ENCODE results near the gene C20orf141. TPM values are rescaled to one million over a fixed set of nuclear protein-coding genes. Genes with fewer than 3 reads are reported as not detected.

C20orf141 gene
- total RNA-seq, 1 experiment from 2014 or later, result not detected

DNA sequence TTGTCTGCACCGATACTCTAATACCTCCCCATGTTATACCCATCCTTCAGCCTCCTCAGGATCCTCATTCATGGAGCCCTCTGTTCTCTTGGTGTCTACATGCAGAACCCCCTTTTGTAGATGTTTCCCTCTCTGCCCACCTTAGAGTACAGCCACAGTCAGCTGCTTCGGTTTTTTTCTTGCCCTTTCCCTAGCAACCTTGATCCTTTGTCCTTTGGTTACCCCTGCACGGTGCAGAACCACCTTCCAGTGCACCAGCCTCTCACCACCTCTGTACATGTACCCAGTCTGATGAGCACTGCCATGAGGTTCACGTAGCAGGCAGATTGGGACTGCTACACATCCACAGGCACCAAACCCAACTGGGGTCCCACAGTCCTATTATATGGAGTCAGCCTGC lies 33.0 kb downstream of the C20orf141 start:
- intact Hi-C loops (cut with micrococcal nuclease), result no loop called here
- DNase-seq (ENCODE audit: unreplicated experiment), result no peak
- TF ChIP-seq, protein P1, sequence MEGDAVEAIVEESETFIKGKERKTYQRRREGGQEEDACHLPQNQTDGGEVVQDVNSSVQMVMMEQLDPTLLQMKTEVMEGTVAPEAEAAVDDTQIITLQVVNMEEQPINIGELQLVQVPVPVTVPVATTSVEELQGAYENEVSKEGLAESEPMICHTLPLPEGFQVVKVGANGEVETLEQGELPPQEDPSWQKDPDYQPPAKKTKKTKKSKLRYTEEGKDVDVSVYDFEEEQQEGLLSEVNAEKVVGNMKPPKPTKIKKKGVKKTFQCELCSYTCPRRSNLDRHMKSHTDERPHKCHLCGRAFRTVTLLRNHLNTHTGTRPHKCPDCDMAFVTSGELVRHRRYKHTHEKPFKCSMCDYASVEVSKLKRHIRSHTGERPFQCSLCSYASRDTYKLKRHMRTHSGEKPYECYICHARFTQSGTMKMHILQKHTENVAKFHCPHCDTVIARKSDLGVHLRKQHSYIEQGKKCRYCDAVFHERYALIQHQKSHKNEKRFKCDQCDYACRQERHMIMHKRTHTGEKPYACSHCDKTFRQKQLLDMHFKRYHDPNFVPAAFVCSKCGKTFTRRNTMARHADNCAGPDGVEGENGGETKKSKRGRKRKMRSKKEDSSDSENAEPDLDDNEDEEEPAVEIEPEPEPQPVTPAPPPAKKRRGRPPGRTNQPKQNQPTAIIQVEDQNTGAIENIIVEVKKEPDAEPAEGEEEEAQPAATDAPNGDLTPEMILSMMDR (IDR thresholded peaks at IDR 0.05; ENCODE audit: unreplicated experiment), result no peak
- Mint-ChIP-seq H3K27me3 (ENCODE audit: insufficient read depth, unreplicated experiment) (no peaks in the 10 kb centered on the region), H3K36me3 (ENCODE audit: insufficient read depth, unreplicated experiment) (peaks cover 4% of the 10 kb centered on the region), H3K27ac (ENCODE audit: low read depth, unreplicated experiment) (no peak overlapping the region), H3K4me3 (ENCODE audit: unreplicated experiment) (no peak overlapping the region), H3K9me3 (ENCODE audit: unreplicated experiment) (no peaks in the 10 kb centered on the region), H3K4me1 (ENCODE audit: insufficient read depth, unreplicated experiment) (peaks cover 6% of the 10 kb centered on the region)
- ChIA-PET CTCF (interaction anchor here (0.6 kb wide), 1 partner anchor 8 kb away, joined by 3 read pairs; no protein-coding TSS in a partner anchor), POLR2A (no interaction called here)
- BruUV-seq (replicated peaks), result no TSS peak

DNA sequence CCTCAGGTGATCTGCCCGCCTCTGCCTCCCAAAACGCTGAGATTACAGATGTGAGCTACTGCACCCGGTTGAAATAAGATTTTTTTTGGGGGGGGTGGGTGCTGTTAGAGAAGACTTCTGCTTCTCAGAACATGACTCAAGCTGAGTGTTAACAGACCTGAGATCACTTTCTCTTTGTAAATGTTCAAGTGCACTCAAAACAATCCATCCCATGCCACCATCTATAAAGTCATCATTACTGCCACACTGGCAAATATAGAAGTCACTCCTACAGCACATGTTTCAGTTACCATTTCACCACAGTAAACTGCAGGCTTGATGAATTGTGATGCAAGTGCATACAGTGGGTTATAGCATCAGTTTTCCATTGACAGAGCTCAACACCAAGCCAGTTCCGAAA lies 34.7 kb downstream of the C20orf141 start:
- H3K9me3 Mint-ChIP-seq (ENCODE audit: unreplicated experiment), result no peaks in the 10 kb centered on the region
- BruUV-seq (replicated peaks), result no TSS peak

DNA sequence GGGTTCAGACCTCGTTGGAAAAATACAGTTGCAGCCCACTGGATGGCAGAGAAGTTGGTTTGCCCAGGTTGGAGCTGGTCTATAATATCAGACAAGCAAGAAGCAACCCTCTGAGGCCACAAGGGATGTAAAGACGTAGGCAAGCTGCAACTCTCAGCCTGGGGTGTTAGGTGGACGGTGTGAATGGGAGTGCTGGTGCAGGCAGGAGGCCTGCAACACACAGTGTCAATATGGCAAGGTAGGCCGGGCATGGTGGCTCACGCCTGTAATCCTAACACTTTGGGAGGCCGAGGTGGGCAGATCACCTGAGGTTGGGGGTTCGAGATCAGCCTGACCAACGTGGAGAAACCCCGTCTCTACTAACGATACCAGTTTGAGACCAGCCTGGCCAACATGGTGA lies 36.3 kb downstream of the C20orf141 start:
- no peaks in the 10 kb centered on the region for H3K27me3 Mint-ChIP-seq (ENCODE audit: insufficient read depth, unreplicated experiment)
- no TSS peak for BruUV-seq (replicated peaks)
- no peaks in the 10 kb centered on the region for H3K9me3 Mint-ChIP-seq (ENCODE audit: unreplicated experiment)
- TF ChIP-seq, protein P1 (IDR thresholded peaks at IDR 0.05; ENCODE audit: unreplicated experiment), result no peak
- no peak for DNase-seq (ENCODE audit: unreplicated experiment)
- H3K36me3 Mint-ChIP-seq (ENCODE audit: insufficient read depth, unreplicated experiment), result peaks cover 4% of the 10 kb centered on the region
- no peak overlapping the region for H3K4me3 Mint-ChIP-seq (ENCODE audit: unreplicated experiment)
- CTCF ChIA-PET, result interaction anchor here (0.6 to 2.2 kb wide), 5 partner anchors 12 to 352 kb away, joined by 3 to 8 read pairs (median 3); no protein-coding TSS in a partner anchor
- POLR2A ChIA-PET, result interaction anchor here (0.6 kb wide), 1 partner anchor 186 kb away, joined by 3 read pairs; no protein-coding TSS in a partner anchor
- no peak overlapping the region for H3K27ac Mint-ChIP-seq (ENCODE audit: low read depth, unreplicated experiment)
- H3K4me1 Mint-ChIP-seq (ENCODE audit: insufficient read depth, unreplicated experiment), result no peaks in the 10 kb centered on the region
- intact Hi-C loops (cut with micrococcal nuclease), result no loop called here

More for the DNA sequence above, 34.7 kb downstream of the C20orf141 start:
- ChIA-PET POLR2A (interaction anchor here (1.0 to 1.3 kb wide), 2 partner anchors 9 to 16 kb away, joined by 3 read pairs; partner anchors contain the start of genes PCED1A and VPS16), CTCF (interaction anchor here (0.6 to 0.8 kb wide), 4 partner anchors 9 to 175 kb away, joined by 3 to 4 read pairs (median 4); no protein-coding TSS in a partner anchor)
- intact Hi-C loops (cut with micrococcal nuclease), result no loop called here
- peaks cover 4% of the 10 kb centered on the region for H3K36me3 Mint-ChIP-seq (ENCODE audit: insufficient read depth, unreplicated experiment)
- no peak overlapping the region for H3K27ac Mint-ChIP-seq (ENCODE audit: low read depth, unreplicated experiment)
- no peak for DNase-seq (ENCODE audit: unreplicated experiment)
- no peak overlapping the region for H3K4me3 Mint-ChIP-seq (ENCODE audit: unreplicated experiment)
- TF ChIP-seq, protein P1 (IDR thresholded peaks at IDR 0.05; ENCODE audit: unreplicated experiment), result no peak
- peaks cover 3% of the 10 kb centered on the region for H3K4me1 Mint-ChIP-seq (ENCODE audit: insufficient read depth, unreplicated experiment)
- no peaks in the 10 kb centered on the region for H3K27me3 Mint-ChIP-seq (ENCODE audit: insufficient read depth, unreplicated experiment)

DNA sequence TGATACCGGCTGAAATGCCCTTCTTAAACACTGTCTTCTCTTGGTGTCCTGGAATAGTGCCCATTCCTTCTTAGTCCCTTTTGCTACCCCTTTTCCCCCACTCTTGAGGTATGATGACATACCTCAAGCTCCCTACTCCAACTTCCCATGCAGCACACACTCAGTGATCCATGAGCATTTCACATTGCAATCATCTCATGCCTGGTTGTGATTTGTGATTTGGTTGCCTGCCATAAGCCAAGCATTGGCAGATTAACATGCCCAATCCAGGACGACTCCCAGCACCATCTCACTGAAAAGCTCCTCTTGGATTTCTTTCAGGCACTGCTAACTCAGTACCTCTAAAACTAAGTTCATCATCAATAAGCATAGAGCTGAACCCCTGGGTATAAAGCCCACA lies 43.8 kb downstream of the C20orf141 start:
- Mint-ChIP-seq H3K4me1 (ENCODE audit: insufficient read depth, unreplicated experiment) (no peaks in the 10 kb centered on the region), H3K27ac (ENCODE audit: low read depth, unreplicated experiment) (no peak overlapping the region), H3K4me3 (ENCODE audit: unreplicated experiment) (no peak overlapping the region), H3K27me3 (ENCODE audit: insufficient read depth, unreplicated experiment) (no peaks in the 10 kb centered on the region), H3K9me3 (ENCODE audit: unreplicated experiment) (no peaks in the 10 kb centered on the region), H3K36me3 (ENCODE audit: insufficient read depth, unreplicated experiment) (peaks cover 13% of the 10 kb centered on the region)
- intact Hi-C loops (cut with micrococcal nuclease), result no loop called here
- CTCF ChIA-PET, result interaction anchor here (0.7 kb wide), 1 partner anchor 9 kb away, joined by 3 read pairs; no protein-coding TSS in a partner anchor
- no TSS peak for BruUV-seq (replicated peaks)
- POLR2A ChIA-PET, result interaction anchor here (0.6 to 1.4 kb wide), 2 partner anchors 11 to 14 kb away, joined by 4 read pairs; no protein-coding TSS in a partner anchor
- TF ChIP-seq, protein P1 (IDR thresholded peaks at IDR 0.05; ENCODE audit: unreplicated experiment), result no peak
- DNase-seq (ENCODE audit: unreplicated experiment), result no peak

Measured in MCF 10A (cell line).